SIG-M5 (cell line): ENCODE results near the gene KIAA0753.

Experiments used
- DNase-seq: peaks from one replicate; lab custom pipeline; 2025; lab: John Stamatoyannopoulos, UW

Gene KIAA0753

DNA sequence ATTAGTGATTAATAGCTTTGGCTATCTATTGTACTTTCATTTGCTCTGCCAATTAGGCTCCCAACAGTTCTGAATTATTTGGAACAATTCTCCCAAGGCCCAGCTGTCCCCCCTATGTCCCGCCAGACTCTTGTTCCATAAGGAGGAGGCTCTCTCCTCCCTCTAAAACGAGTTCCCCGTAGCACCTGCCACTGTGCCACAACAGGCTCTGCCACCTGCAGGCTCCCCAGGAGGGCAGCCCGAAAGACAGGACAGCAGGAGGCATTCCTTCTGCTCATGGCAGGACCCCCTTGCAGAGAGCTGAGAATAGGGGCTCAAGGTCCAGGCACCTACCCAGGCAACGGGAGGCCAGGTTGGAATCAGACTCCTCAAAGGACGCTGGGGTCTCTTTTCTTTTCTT lies 93.2 kb downstream of the KIAA0753 start:
- no peak for DNase-seq

DNA sequence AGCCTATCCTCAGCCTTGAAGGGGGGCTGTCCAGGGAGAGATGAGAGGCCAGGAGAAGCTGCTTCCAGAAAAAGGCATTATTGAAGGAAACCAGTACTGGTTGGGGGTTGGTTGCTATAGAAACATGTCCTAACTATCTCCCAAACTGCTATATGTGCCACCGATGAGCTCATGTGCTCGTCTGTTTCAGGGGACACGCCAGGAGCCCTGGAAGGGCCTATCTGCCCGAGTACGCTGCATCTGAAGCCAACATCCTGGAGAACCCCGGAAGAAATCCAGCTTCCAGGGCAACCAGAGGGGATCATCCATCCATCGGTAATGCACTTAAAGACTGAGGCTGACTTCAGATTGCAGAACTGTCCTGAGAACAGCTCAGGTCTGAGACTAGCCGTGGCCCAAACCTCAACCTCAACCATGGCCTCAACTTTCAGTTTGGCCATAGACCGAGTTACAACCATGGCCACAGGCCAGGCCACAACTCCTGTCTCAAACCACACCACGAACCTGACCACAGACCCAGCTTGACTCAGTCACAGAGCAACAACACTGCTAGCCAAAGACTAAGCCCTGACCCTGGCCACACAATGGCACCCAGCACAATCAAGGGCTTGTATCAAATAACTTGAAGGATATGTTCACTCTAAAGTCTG lies 94.3 kb downstream of the KIAA0753 start:
- no peak for DNase-seq

DNA sequence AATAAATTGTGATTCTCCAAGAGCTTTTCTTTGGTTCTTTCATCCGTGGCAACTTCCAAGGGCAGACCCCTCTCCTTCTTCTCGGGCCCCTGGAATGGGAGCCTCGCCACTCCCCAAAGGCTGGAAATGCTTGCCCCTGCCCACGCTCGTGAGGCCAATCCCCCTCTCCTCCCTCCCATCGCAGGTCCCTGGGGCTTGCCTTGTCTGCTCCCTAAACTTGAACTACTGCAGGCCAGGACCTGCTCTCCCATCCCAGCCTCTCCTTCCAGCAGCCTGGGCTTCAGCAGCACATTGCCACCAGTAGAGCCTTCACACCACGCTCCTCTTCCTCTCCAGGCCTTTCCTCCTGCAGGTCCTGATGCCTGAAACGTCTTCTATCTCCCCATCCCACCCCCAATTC lies 95.2 kb downstream of the KIAA0753 start:
- no peak for DNase-seq

DNA sequence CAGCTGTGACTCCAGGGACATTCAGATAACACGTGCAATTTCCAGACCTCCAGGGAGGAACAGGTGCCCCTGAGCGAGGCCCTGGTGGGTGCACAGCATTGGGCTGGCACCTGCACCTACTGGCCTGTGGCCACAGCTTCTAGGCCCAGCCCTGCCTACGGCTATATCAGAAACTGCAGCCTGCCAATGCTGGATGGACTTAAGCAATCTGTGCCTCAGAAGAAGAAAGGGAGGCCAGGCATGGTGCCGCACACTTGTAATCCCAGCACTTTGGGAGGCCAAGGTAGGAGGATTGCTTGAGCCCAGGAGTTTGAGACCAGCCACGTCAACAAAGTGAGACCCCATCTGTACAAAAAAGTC lies 96.5 kb downstream of the KIAA0753 start:
- DNase-seq = no peak

DNA sequence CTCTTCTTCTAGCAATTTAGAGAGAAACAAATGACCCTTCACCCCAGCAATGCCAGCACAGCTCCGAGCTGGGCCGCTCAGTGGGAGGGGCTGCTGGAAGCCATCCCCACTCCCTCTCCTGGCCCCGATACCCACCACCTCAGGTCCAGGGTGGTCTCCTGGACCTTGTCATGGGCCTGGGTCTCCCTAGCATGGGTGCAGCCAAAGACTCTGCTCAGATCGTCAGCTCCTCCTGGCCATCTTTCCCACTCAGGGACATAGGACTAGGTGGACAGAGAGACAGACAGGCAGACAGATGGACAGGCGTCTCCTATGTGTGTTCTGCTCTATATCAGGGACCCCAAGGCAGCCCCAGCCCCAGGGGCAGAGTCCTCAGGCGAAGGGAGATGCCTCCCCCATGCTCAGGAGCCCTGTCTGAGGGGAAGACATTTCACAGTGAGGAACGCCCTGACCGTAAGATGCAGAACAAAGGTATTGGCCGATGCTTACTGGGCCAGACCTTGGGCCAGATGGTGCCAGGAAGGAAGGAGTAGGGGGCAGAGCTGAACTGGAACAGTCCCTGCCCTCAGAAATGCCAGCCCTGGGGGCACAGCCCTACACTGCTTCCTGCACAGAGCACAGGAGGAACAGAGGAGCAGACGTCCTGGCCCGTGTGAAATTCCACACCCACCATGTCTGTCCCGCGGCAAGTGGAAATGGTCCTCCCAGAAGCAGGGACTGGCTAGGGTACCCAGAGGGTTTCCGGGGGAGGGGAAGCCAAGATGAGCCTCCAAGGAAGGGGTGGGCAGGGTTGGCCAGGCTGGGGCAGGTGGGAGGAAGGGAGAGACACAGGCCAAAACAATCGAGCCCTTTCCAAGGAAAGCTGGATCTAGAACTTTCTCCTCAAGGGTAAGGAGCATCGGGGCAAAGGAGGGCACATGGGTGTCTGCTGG lies 97.2 kb downstream of the KIAA0753 start:
- no peak for DNase-seq

DNA sequence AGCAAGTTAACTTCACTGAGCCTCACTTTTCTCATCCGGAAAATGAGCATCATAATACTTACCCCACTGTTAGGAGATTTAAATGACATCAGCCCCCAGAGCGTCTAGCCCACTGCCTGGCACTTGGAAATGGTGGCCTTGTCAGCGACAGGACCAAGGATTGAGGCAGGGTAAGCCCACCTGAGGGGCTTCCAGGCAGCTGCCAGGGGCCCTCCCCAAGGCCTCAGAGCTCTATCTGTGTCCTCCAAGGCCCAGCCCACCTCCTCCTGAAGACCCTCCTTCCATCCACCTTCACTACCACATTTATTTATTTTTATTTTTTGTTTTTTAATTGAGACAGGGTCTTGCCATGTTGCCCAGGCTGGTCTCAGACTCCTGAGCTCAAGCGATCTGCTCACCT lies 97.9 kb downstream of the KIAA0753 start:
- DNase-seq = no peak

DNA sequence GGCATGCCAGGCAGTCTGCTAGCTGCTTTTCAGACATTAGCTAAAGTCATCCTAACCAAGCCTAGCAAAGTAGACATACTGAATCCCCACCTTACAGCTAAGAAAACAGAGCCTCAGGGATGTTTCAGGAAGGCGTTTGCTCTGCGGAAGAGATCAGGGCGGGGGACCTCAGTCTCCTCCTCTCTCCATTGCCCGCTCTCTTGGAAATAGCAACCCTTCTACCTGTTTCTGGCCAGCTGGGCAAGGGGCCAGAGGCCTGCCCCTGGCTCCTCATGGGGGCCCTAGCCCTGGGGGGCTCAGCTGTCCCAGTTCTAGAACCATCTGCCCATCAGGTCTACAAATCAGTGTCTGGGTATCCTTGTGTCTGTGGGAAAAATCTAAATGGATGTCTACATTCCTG lies 98.6 kb downstream of the KIAA0753 start:
- DNase-seq = no peak

DNA sequence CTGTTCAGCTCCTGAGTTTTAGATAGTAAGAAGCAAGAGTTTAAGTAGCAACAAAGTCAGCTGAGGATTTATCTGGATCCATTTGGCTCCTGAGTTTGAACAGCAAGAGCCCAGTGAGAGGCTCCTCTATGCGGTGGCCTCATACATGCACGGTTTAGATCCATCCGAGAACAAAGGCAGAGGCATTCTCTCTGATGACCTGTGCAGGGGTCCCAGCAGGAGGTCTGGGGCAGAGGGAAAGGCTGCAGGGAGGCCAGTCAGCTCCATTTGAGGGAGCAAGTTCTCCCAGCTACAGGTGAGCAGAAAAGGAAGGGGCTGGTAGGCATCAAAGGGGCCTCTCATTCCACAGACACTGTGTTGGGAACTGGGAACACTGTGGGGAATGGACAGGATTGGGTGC lies 100.6 kb downstream of the KIAA0753 start:
- no peak for DNase-seq

DNA sequence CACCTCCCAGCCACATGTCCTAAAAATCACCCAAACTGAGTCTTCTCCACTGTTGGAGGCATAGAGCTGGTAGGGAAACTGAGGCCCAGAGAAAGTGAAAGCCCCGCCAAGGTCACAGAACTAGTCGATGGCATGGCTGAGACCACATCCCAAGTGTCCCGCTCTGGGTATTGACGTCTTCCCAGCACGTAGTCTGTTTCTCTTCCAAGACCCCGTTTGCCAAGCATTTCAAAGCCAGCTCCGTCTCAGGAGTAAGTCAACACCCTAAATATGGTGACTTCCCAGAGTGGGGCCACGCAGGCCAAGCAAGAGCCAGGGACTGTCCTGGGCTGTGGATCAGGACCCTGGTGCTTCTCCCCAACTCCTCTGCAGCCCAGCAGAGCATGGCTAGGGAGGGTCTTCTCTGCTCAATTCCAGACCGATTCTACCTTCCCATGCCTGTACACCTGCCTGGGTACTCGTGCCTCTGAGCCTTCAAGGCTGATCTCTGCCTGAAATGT lies 103.9 kb downstream of the KIAA0753 start:
- DNase-seq = no peak

DNA sequence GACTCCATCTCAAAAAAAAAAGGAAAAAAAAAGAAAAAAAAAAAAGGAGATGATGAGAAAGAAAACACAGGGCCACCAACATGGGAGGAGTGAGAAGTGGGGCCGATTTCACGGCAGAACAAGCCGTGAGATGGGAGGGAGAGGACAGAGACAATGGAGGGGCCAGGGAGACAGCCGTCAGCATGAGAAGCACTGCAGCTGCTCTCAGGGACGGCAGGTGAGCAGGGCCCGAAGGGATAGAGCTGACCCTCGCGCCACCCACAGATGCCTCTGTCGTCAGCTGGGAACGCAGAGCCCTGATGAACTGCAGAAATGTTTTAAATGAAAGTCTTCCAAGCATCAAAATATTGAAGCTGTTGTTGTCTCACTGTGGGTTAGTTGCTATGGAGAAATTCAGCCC lies 104.5 kb downstream of the KIAA0753 start:
- no peak for DNase-seq

DNA sequence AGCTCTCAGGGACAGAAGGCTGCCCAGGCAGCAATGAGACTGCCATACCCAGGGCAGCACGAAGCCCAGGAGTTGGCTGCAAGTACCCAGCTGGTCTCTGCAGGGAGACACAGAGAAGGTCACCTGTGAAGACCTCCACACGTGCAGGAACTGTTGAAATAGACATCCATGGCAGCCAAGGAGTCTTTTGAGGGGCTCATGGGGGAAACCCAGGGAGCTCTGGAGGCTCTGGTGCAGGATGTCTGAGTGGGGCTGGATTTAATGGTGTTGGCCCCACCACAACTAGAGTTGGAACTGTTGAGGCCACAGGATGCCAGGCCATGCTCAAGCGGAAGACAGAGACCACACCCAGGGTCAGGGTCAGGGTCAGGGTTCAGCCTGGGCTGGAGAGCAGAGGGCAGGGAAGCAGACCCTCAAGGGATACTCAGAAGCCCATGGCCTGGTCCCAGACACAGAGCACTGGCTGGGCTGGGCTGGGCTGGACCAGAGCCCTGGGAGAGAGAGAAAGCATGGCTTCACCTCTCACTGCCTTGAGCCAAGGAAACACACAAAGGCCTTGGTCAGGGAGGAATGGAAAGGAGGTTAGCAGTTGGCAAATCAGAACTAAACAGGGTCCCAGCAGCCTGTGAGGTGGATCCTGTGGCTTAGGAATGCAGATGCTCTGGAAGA lies 105.5 kb downstream of the KIAA0753 start:
- DNase-seq = no peak

DNA sequence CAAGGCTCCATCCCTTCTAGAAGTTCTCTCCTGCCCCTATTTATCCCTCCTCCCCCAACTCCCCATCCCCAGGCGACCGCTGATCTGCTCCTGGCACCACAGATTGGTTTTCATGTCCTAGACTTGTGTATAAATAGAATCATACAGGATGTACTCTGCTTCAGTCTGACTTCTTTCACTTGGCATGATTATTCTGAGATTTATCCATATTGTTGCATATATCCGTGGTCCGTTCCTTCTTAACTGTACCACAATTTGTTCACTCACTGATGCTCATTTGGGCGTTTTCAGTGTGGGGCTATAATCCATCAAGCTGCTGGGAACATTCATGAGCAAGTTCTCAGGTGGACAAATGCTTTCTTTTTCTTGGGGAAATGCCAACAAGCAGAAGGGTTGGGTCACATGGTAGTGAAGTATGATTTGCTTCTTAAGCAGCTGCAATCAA lies 108.0 kb downstream of the KIAA0753 start:
- no peak for DNase-seq

DNA sequence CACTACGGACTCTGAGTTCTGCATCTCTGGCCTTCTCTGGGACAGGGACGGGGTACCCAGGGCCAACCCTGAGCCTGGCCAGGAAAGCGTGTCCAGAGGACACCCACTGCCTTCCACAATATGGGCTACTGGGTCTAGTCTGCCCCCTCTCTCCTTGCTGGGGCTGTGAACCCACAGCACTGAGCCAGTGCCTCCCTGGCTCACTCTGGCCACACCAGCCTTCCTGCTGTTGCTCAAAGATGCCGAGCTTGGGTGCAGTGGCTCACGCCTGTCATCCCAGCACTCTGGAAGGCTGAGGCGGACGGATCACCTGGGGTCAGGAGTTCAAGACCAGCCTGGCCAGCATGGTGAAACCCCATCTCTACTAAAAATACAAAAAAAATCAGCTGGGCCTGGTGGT lies 108.9 kb downstream of the KIAA0753 start:
- no peak for DNase-seq

DNA sequence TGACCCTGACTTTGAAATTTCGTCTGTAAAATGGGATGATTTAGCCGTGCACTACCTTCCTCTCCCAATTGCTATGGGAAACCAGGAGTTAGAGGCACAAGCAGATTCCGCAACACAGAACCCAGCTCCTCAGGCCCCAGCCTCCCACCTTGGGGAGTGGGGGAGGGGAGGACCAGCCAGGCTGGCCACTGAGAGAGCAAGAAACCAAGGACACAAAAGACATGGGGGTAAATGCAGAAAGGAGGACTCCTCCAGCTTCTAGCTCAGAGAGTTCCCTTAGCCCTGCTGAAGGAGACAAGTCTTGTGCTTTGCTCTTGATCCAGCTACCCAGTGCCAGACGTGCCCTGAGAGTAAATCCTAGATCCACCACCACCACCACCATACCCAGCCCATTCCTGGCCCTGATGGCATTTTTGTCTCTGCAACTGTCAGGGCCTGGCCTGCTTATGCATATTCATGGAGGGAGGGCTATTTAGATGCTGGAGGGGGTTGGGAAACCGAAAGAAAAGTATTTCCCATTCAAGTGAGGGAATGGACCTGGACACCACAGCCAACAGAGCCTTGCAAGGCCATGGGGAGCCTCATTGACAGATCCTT lies 110.1 kb downstream of the KIAA0753 start:
- DNase-seq = no peak

DNA sequence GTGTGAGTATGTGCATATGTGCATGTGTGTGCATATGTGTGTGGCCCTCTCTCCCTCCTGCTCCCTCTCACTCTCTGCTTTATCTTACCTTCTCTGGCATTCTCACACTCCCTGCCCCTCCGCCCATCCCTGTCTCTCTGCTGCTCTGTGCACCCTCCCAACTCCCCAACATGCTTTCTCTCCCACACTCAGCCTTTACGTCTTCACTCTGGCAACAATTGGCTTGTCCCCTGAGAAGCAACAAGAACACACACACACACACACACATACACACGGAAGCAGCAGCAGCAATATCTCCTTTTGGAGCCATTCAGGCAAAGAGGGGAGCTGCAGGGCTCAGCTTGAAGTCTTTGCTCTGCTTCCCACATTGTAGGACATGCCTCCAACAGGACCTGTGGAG lies 112.0 kb downstream of the KIAA0753 start:
- no peak for DNase-seq
